Stimulated activated CD4-positive, alpha-beta T cell treated with anti-CD3 and anti-CD28 coated beads, Interleukin-1b, Interleukin-23, amount 100 ng/mL, for 4 hours (primary cell): ENCODE measurements around the gene CST4.
"Not testable (repeated sequence)": the region's sequence is repeated elsewhere in the genome, so short reads cannot be mapped to it uniquely, and the experiment has no call there.

Source experiments
- DNase-seq, 2 donors: peaks; one replicate each; pipeline ENCODE4 v3.0.0-alpha.2; 2020; ENCODE audit warnings: low read depth in 2 of 2

Gene CST4, protein sequence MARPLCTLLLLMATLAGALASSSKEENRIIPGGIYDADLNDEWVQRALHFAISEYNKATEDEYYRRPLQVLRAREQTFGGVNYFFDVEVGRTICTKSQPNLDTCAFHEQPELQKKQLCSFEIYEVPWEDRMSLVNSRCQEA

DNA sequence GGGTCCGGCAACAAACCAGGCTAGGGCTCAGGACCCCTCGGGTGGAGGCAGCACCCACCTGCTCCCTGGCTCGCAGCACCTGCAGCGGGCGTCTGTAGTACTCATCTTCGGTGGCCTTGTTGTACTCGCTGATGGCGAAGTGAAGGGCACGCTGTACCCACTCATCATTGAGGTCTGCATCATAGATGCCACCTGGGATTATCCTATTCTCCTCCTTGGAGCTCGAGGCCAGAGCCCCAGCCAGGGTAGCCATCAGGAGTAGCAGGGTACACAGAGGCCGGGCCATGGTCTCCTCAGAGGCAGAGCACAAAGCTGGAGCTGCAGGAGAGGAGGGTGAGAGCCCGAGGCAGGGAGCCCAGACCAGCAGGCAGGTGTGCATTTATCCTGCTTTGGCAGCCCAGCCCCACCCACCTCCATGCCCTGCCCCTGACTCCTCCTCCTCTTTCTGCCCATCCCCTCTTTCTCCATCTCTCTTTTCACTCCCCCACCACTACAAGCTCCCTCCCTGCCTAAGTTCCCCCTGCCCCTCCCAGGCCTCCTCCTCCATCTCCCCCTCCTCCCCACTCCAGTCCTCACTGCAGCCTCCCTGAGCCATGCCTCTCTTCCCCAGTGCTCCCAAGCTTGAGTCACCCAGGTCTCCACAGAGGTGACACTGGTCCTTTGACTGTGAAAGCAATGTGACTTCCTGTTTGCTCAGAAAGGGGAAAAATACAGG lies at the start of gene CST4:
Gene CST4 (minus strand): TSS at position 355 of the 715 bp plus-strand sequence. CDS start 69 bp downstream, at position 286.
- not testable (repeated sequence) for DNase-seq

DNA sequence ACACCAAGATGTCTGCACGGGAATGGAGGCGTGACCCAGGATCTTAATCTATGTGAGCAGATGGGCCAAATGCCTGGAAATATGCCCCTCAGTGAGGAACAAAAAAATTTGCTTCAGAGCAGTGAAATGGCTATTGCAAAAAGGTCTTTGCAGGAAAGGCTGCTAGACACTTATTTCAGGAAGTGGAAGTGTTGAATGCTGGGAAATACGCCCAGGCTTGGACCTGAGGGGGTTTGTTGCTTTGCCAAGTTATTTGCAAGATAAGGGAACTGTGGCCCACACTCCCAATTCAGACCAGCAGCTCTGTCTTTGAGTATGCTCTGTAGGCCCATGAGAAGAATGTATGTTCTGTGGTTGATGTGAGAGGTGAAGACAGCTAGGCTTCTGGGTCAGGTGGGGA lies 46.6 kb upstream of the CST4 start:
- not testable (repeated sequence) for DNase-seq

DNA sequence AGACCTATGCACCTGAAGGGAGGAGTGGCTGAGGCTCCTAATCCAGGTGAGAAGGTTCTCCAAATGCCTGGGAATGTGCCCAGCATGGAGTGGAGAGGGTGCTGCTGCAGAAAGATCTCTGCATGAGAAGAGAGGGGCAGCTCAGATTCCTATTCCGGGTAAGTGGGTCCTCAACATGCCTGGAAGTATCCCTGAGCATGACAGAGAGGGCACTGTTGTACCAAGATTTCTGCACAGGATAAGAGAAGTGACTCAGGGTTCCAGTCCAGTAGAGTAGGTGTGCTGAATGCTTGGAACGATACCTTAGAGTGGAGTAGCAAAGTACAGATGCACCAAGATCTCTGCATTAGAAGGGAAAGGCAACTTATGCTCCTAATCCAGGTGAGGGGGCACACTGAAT lies 46.1 kb upstream of the CST4 start:
- DNase-seq = not testable (repeated sequence)

DNA sequence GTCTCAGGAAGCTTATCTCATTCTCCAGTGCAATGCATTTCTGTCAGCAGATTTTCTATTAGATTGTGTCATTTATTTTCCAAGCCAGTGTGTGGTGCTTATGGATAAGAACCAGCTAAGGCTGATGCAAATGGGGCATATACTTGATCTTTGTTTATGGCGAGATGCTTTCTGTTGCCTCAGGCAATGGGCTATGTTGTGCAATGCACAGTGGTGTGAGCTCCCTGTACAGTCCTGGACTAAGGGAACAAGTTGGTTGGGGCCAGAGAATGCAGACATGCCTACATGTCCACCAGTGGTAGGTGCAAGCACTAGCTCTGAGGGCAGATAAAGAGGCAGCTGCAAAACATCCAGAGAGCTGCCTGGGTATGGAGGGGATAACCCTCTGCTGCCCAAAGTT lies 45.6 kb upstream of the CST4 start:
- not testable (repeated sequence) for DNase-seq

DNA sequence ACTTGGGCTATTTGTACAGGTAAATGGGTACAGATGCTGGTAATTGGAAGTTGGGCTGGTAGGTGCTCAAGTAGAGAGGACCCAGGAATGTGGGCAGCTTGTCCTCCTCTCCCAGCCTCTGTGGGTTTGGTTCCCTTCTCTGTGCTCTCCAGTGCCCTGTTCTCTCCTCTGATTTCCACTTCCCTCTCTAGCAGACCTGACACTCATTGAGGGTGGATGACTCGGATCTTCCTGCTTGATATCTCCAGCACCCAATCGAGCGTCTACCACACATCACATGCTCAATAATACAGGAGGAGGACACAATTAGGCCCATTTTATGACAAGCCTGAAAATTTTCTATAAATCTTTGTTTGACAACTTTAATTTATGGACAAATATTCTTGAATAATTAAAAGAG lies 38.2 kb upstream of the CST4 start:
- DNase-seq = no peak

DNA sequence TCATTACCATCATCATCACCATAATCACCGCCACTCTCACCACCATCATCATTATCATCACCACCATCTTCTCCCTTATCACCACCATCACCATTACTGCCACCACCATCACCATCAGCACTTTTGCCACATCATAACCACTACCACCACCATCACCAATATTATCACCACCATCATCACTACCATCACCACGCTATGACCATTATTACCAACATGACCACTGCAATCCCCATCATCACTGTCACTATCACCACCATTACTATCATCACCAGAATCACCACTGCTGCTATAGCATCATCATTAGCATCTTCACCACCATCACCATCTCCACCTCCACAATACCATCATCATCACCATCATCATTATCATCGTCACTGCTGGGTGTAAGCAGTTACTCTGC lies 36.3 kb upstream of the CST4 start:
- no peak for DNase-seq

DNA sequence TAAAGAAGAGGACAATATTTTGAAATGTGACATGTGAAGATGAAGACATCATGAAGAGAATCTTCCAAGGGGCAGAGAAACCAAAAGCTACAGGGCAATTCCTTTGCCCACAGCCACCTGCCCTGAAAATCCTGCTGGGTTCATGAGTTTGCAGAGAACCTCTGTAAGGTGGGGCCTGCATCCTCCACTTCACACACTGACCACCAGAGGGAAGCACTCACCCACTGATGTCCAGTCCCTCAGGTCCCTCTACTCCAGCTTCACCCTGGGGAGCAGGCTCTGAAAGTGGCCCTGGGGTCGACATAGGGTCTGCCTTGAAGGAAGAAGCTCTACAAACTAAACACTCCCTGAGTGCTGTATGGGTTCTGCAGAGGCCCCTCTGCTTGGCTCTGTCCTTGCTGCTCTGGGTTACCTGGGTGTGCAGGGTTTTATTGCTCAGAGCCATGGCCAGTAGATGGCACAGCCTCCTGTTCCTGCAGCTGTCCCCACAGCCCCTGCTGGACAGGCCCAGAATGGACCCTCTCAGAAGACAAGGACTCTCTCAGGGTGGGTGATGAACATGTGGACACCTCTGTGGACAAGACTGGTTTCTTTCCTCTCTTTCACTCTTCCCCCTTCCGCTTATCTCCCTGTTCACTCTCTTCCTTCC lies 34.9 kb upstream of the CST4 start:
- DNase-seq = not testable (repeated sequence)

DNA sequence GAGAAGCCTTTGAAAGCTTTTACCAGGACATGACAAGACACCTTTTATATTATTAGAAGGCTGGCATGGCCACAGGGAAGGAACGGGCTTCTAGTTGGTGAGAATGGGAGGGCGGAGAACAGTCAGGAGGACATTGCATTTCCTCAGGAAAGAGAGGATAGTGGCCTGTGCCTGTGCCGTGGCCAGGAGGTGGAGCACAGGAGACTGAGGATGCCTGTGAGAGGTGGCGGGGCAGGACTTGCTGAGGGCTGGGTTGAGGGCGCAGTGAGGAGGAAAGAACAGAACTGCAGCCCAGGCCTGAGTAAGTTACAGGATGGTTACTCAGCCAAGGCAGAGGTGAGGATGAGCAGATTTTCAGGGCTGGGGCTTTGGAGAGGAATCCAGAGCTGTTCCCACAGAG lies 34.0 kb upstream of the CST4 start:
- not testable (repeated sequence) for DNase-seq

DNA sequence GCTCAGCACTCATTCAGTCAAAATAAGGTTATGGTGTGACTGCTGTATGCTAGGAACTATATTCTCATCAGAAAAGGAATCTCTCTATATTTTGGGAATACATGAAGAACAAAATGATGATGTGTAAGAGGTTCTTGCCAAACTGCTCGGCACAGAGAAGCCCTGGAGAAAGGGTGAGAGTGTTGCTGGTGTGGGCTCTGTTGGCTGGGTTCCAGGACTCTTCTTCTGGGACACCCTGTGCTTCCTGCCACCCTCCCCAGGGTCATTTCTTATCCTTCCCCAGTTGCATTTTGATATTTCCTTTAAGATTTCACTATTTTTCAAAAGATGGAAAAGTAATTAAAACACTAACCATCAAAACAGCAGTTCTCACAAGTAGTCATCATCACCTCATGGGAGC lies 33.1 kb upstream of the CST4 start:
- no peak for DNase-seq

DNA sequence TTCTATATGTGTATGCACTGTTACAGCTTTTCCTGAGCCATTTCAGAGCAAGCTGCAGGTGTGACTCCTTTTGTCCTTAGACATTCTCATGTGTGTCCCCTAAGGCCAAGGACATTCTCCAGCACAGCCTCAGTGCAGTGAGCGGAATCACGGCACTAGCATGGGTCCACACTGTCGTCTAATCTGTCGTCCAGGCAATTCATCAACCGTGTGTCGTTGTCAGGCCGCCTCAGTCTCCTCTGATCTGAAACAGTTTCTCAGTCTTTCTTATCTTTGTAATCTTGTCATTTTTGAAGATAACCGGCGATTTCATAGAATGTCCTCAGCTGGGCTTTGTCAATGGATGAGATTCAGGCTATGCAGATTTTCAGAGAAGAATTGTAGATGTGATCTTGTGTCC lies 30.5 kb upstream of the CST4 start:
- not testable (repeated sequence) for DNase-seq

DNA sequence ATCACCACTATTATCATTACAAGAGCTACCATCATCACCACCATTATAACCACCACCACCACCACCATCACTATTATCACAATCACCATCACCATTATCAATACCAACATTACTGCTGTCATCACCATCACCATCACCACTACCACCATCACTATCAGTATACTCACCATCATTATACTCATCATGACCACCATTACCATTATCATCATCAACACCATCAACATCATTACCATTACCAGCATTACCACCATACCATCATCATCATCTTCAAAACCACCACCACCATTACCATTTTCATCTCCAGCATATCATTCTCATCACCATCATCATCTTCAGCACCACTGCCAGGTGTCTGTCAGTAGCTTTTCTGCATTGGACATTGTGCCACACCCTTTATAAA lies 22.9 kb upstream of the CST4 start:
- DNase-seq = not testable (repeated sequence)

DNA sequence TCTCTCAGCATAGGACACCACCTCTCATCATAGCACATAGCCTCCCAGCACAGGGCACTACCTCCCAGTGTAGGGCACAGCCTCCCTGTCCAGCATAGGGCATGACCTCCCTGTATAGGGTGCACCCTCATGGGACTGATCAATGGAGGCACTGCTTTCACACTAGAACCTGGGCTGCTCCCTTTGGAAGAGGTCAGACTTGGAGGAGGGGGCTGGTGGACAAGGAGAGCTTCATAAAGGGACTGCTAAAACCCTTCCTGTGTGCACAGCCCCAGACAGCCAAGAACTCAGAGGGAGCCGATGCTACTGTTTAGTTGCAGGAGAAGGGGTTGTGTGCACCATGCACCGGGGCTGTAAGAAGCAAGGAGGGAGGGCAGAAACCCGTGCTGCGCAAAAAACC lies 21.9 kb upstream of the CST4 start:
- no peak for DNase-seq

DNA sequence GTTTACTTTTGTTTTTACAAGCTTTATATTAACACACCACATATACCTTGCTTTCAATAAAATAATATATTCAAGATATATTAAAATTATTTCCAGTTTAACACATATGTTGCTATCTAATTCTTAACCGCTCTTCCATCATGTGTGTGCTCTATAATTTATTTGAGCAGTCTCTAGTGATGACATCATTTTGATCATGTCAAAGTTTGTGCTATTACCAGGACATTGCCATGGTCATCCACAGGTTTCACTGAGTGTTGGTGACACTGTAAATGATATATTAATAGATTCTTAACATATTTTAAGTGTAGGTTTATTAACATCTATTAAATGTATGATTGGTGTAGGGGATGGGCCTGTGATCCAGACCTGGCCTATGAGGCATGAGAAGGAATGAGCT lies 17.1 kb upstream of the CST4 start:
- no peak for DNase-seq

DNA sequence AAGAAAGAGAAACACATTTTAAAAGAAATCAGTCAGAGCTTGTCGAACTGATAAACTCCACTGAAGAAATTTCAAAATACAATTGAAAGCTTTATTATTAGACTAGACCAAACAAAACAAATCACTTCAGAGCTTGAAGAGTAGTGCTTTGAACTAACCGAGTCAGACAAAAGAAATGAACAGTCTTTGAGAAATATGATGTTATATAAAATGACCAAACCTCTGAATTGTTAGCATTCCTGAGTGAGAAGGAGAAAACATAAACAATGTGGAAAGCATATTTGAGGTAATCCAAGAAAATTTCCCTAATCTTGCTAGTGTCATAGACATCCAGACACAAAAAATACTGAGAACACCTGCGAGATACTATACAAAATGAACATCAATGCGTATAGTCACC lies 13.2 kb upstream of the CST4 start:
- DNase-seq = no peak

DNA sequence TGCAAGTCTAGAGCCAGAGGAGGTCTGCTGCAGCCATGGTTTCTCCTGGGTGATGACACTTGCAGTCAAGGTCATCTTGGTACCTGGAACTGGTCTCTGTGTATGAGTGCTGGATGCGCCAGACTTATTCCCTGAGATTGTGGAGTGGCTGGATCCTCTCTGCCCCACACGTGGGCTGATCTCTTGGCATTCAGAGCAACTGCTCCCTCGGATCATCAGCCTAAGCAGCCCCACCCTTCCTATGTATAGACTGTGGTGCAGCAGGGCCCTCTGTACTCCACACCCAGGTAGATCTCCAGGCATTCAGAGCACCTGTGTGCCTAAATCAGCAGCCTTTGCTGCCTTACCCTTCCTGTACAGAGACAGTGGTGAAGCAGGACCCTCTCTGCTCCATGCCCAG lies 12.1 kb upstream of the CST4 start:
- DNase-seq = no peak

DNA sequence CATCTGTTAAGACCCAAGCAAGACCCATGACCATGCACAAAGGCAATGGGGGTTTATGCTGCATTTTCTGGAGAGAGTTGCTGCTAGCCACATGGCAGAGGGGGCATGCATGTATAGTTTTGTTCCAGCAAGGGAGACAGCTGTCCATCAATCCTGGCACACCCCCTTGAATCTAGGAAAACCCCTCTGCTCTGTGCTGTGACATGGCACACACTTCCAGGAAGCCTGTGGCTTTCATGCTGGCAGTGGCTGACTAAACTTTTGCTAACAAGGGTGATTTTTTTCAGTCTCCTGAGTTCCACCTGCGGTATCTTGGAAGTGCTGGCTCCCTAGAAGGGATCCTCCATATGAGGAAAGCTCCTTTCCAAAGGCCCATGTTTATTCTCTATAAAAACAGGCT lies 9.1 kb upstream of the CST4 start:
- DNase-seq = no peak

DNA sequence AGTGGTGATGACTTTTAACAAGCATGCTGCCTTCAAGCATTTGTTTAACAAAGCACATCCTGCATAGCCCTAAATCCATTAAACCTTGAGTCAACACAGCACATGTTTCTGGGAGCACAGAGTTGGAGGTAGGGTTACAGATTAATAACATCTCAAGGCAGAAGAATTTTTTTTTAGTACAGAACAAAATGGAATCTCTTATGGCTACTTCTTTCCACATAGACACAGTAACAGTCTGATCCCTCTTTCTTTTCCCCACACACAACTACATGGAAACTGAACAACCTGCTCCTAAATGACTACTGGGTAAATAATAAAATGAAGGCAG lies 6.2 kb upstream of the CST4 start:
- not testable (repeated sequence) for DNase-seq

DNA sequence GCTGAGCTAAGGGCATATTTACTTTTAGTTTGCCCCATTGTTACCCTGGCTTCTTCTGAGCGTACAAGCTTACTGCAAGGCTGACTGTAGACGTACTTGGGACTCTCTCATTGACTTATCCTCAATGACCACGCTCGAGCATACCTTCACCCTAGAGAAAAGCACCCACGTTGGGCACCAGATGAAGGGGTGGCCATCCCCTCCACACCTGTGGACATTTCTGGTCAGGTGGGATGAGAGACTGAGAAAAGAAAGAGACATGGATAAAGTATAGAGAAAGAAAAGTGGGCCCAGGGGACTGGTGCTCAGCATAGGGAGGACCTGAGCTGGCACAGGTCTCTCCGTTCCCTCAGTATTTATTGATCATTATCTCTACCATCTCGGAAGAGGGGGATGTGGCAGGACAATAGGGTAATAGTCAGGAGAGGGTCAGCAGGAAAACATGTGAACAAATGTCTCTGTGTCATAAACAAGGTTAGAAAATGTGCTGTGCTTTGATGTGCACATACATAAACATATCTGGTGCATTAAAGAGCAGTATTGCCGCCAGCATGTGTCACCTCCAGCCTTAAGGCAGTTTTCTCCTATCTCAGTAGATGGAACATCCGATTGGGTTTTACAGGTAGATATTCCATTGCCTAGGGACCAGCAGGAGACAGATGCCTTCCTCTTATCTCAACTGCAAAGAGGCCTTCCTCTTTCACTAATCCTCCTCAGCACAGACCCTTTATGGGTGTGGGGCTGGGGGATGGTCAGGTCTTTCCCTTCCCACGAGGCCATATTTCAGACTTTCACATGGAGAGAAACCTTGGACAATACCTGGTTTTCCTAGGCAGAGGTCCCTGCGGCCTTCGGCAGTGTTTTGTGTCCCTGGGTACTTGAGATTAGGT lies 5.6 kb upstream of the CST4 start:
- DNase-seq = not testable (repeated sequence)

DNA sequence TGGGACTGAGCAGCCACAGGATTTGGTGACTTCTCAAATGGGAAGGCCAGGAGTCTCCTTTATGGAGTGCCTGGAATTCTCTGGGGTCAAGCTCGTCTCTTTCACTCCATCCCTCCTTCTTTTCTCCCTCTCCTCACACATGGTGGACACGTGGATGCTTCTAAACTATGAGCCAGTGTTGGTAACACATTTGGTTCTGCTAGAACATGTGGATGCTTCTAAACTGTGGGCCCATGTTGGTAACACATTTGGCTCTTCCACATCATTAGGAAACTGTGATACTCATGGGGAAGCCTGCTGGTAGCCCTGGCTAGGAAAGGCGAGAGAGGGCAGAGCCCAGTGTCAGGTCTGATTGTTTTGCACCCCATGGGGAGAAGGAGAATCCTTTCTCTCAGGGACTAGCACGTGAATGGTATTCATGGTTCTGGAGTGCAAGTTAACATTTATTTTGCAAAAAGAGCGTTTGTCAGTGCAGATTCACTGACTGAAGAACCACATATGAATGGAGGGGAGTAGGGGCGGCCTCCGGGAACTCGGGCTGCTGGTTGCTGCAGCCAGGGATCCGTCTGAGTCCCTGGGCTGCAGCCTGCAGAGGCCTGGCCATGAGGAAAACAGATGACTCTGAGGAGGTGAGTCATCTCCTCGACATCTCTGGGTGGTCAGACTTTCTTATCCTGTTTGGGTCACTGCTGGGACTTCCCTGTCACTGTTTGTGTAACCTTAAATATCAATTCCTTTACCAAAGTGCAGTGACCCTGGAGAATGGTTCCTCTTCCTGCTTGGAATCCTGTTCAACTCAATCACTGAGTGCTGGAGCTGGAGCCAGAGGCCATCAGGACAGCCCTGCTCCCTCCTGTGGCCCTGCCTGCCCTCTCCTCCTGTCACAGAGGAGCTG lies 4.1 kb upstream of the CST4 start:
- DNase-seq = not testable (repeated sequence)

DNA sequence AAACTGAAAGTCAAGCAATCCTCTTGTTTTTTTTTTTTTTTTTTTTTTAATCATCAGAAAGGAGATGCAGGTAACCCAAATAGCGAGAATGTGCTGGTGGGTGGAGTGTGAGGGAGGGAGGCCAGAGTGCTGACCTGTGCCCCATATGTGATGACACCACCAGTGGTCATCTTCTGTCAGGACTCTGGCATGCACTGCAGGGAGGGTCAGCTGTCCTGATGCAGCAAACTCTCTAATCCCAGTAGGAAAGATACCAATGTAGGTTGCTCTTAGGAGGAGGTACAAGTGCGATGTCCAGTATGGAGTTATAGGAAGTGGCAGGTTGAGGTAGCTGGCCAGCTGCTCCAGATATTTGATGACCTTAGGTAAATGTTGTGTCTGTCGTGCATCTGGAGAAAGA lies 2.8 kb upstream of the CST4 start:
- no peak for DNase-seq

DNA sequence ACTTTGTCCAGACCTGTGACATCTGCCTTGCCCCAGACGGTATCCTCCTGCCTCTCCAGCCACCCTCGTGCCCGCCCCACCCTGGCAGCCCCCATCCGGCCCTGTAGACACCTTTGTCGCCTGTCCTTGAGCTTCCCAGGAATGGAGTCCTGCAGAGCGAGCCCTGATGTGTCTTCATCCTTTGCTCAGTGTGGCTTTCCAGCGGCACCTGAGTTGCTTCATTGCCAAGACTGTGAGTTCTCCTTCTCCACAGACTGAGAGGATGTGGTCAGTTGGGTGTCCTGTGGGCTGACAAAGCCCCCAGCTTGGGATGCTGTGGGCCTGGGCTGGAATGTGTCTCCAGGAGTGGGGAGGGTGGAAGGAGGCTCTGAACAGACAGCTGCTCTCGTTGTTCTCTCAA lies 1.7 kb upstream of the CST4 start:
- DNase-seq = no peak

DNA sequence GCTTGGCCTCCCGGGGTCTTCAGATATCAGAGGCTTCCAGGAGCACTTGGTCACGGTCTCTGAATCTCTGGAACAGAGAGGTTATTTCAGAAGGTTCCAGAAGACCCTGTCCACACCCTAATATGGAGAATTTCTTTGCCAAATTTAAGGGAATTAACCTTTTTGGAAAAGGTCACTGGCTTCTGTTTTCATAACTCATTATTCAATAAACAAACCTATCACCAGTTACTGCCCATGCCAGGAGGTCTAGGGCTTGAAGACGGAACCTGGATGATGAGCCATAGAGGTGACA lies 507 bp upstream of the CST4 start:
- DNase-seq = no peak
